ENCODE results near the gene RNASE1.

The RNASE1 gene

DNA sequence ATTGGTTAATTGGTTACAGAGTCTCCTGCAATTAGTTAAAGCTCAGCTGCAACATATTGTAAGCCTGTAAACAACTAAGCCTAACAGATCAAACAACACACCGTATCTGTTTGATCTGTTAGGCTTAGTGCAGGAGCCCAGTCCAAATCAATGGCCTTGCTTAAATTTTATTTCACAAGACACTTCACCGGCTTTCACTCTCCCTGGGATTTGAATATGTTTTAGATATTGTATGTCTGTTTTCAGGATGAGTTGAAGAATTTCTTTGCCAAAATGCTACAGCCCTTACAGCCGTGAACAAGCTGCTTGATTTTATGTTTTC, 5.5 kb upstream of the RNASE1 start:
- DNase-seq (ENCODE audit: low read depth in 2 of 3, low spot score in 2 of 3), result no peak

- DNase-seq (ENCODE audit: low read depth in 2 of 3, low spot score in 2 of 3), result no peak
These were observed 4.9 kb upstream of the RNASE1 start for GRCh38 chr14:20807304-20808161.

DNA sequence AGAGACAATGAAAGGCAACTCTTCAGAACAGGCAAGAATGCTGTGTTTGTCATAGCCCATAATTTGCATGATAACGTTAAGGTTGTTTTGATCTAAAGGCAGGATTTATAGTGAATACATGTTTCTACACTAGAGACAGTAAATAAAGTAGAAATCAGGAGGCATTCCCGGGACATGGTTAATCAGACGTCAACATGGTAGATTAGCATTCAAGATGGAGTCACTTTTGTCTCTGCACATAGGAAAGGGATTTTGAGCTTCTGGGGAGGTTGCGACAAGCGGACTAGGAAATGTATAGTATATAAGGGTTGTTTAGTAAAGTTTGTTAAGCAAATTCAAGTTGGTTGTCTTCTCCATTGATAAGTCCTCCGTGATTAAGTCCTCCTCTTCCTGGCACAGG, 2.8 kb upstream of the RNASE1 start:
- DNase-seq (ENCODE audit: low read depth in 2 of 3, low spot score in 2 of 3), result no peak

DNA sequence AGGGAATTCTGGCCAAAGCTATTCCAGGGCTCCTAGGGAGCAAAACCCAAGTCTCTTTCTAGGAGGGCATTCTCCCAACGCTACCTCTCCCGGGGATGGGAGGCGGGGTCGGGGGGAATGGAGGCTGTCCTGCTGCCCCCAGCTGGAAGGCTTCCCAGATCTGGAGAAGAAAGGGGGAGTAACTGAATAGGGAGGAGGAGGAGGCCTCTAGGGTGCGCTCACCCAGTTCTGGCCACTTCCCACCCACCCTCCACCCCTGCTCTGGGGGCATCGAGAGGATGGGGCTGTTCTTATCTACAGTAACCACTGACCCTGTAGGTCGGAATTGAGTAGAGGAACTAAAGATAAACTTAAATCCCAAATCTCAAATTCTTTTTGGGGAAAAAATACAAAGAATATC, 579 bp upstream of the RNASE1 start:
- DNase-seq (ENCODE audit: low read depth in 2 of 3, low spot score in 2 of 3), result no peak

GRCh38 chr14:20801726-20802125, 918 bp downstream of the RNASE1 start:
- DNase-seq (ENCODE audit: low read depth in 2 of 3, low spot score in 2 of 3), result no peak

DNA sequence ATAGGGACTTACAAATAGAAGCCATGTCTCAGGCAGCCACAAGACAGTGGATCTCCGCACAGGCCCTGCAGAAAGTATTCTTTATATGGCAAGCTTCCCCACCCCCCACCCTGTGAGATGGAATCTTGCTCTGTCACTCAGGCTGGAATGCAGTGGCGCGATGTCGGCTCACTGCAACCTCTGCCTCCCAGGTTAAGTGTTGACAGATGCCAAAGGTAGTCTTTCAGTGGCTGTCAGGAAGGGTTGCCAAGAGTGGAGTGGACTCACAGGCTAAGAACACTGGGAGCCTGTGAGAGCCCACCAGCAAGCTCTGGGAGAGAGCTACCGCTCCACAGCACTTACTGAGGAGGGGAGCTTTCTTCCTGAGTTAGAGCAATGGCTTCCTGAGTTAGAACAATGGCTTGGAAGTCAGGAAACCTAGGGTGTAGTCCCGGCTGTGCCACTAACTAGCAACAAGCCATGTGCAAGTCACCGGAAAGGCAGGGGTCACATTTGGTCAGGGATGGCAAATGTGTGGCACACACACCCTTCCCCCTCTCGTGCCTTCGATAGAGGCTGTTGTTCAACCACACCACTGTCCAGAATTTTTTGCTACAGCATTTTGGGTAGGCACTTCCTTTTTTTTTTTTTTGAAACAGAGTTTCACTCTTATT, 2.6 kb downstream of the RNASE1 start:
- DNase-seq (ENCODE audit: low read depth in 2 of 3, low spot score in 2 of 3), result no peak

- no peak for DNase-seq (ENCODE audit: low read depth in 2 of 3, low spot score in 2 of 3)
These were observed 3.2 kb downstream of the RNASE1 start for GRCh38 chr14:20799456-20799891.

- no peak for DNase-seq (ENCODE audit: low read depth in 2 of 3, low spot score in 2 of 3)
These were observed 3.7 kb downstream of the RNASE1 start for GRCh38 chr14:20798932-20799331.

DNA sequence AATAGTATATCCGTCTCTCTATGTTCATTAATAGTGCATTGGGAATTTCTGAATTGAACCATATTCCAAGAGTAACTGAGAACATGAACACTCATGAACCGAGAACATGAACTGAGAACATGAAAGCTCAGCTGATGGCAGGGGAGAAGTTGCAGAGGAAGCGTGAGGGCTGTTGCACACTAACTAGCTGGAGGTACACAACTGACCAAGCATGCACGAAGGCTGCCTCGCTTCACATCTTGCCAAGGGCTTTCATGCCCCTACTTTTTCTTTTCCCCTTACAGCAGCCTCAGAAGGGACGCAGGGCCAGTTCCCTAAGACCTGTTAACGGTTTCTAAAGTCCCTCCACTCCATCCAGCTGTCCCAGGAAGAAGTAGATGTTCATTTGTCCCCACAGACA, 4.3 kb downstream of the RNASE1 start:
- no peak for DNase-seq (ENCODE audit: low read depth in 2 of 3, low spot score in 2 of 3)

DNA sequence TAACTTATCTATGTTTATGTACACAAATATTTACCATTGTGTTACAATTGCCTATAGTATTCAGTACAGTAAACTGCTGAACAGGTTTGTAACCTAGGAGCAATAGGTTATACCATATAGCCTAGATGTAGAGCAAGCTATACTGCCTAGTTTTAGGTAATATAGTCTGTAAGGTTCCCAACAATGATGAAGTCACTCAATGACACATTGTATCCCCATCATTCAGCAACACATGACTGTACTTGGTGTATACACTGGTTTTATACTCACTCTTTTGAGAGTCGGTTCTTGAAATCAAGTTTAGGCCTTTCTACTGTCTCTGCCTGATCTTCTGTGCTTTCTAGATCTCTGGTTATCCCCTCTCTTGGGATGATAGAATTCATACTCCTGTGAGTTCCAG, 5.5 kb downstream of the RNASE1 start:
- no peak for DNase-seq (ENCODE audit: low read depth in 2 of 3, low spot score in 2 of 3)

DNA sequence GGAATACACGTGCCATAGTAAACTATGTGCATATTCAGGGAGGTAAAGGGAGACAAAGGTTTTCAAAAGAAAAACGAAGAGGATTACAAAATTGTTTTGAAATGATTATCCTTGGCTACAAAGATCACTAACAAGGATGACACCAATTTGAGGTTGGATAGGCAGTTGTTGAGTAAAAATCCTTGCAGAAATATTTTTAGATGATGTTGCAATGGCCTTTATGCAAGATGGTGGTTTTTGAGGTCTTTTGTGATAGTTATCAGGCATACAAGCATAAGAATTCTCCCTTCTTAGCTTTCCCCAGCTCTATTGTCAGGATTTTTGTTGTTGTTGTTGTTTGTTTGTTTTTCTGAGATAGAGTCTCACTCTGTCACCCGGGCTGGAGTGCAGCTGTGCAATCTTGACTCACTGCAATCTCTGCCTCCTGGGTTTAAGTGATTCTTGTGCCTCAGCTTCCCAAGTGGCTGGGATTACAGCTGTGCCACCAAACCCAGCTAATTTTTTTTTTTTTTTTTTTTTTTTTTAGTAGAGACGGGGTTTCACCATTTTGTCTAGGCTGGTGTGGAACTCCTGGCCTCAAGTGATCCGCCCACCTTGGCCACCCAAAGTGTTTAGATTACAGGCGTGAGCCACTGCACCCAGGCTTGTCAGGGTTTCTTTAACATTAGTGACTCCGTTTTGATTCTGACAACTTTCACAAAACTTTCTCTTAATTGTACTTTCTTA, 7.8 kb downstream of the RNASE1 start:
- DNase-seq (ENCODE audit: low read depth in 2 of 3, low spot score in 2 of 3), result no peak

- DNase-seq (ENCODE audit: low read depth in 2 of 3, low spot score in 2 of 3), result no peak
These were observed 10.1 kb downstream of the RNASE1 start for GRCh38 chr14:20792556-20792955.

- no peak for DNase-seq (ENCODE audit: low read depth in 2 of 3, low spot score in 2 of 3)
These were observed 11.0 kb downstream of the RNASE1 start for GRCh38 chr14:20791597-20791996.

DNA sequence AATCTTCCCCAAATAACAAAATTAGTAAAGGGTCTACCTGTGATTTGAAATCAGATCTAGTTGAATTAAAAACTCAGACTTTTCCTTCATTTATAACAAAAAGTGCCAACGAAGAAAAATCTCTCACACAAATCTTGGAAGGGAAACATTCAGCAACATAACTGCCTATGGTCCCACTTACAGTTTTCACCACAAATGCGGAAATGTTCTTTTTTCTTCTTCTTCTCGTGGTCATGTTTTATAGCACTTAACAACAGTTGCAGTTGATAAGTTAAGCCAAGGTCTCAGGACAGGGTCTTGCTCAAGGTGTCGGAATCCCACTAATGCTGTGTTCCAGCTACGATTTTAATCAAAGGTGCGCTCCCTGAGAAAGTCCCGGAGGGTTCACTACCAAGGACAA, 11.5 kb downstream of the RNASE1 start:
- DNase-seq (ENCODE audit: low read depth in 2 of 3, low spot score in 2 of 3), result no peak

DNA sequence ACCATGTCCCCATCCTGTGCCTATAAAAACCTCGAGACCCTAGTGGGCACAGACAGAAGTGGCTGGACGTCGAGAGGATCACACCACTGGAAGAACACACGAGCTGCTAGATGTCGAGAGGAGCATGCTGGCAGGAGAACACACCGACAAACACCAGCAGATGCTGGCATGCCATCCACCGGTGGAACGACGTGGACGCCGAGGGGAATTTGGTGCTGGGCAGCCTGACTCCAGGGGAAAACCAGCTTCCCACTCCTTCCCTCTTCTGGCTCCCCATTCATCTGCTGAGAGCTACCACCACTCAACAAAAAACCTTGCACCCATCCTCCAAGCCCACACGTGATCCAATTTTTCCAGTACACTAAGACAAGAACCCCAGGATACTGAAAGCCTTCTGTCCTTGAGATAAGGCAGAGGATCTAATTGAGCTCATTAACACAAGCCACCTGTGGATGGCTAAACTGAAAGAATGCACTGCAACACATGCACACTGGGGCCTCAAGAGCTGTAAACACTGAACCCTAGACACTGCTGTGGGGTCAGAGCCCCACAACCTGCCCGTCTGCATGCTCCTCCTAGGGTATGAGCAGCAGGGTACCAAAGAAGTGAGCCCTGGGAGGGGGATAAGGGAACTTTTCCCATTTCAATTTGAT, 12.1 kb downstream of the RNASE1 start:
- DNase-seq (ENCODE audit: low read depth in 2 of 3, low spot score in 2 of 3), result no peak

DNA sequence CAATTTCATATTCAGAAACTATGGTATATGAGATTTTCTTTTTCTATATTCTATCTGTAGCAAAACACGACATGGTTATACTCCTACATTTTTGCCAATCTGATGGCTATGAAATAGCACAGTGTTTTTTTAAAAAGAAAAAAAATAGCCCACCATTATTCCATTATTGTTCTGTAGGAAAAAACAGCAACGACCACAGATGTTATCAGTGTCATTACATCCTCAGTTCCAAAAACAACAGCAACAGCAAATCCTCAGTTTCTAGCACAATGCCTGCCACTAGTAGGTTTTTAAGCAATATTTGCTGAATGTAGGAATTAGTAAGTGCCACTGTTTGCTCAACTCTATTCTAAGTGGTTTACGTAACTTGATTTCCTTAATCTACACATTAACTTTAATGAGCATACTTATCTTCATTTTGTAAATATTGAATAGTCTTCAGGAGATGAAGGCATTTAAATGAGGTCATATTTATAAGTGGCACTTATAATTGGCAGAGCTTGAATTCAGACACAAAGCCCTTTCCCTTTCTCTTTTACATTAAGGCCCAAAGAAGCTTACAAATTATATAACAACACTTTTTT, 13.3 kb downstream of the RNASE1 start:
- no peak for DNase-seq (ENCODE audit: low read depth in 2 of 3, low spot score in 2 of 3)

- no peak for DNase-seq (ENCODE audit: low read depth in 2 of 3, low spot score in 2 of 3)
These were observed 15.6 kb downstream of the RNASE1 start for GRCh38 chr14:20787025-20787424.

GRCh38 chr14:20782280-20782890, 20.3 kb downstream of the RNASE1 start:
- DNase-seq (ENCODE audit: low read depth in 2 of 3, low spot score in 2 of 3), result no peak

GRCh38 chr14:20781803-20782202, 20.8 kb downstream of the RNASE1 start:
- DNase-seq (ENCODE audit: low read depth in 2 of 3, low spot score in 2 of 3), result no peak

DNA sequence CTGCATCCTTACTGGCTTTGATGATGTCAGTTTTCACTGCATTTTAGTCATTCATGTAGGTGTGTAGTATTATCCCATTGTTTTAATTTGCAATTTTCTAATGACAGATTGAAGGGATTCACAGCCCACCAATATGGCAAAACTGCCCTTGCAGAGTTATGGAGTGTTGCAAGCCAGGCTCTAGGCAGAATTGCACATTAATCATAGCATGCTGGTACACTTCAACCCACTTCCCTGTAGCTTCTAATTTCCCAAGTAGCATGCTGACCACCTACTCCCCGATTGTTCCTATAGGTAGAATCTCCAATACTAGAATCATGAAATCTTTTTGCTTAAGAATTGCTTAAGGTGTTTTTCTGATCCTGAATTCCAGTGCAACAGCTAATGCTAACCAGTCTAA, 26.7 kb downstream of the RNASE1 start:
- no peak for DNase-seq (ENCODE audit: low read depth in 2 of 3, low spot score in 2 of 3)

GRCh38 chr14:20775043-20775442, 27.6 kb downstream of the RNASE1 start:
- DNase-seq (ENCODE audit: low read depth in 2 of 3, low spot score in 2 of 3), result no peak
